HG02943 (cell line): ENCODE measurements around the gene FKBP1A.

ENCODE experiments used
- ATAC-seq: cut with Tn5 transposase; IDR thresholded peaks from one replicate; pipeline ENCODE4 v1.9.1; 2021; ENCODE audit warnings: mild to moderate bottlenecking, low read depth, moderate library complexity; ENCODE audit not compliant: unreplicated experiment

Gene FKBP1A

GRCh38 chr20:1392693-1393506 is at the start of gene FKBP1A:
FKBP1A (minus strand) TSS chr20:1393054; CDS start chr20:1392998, 56 bp downstream.
- ATAC-seq, result peak; percentile 73

DNA sequence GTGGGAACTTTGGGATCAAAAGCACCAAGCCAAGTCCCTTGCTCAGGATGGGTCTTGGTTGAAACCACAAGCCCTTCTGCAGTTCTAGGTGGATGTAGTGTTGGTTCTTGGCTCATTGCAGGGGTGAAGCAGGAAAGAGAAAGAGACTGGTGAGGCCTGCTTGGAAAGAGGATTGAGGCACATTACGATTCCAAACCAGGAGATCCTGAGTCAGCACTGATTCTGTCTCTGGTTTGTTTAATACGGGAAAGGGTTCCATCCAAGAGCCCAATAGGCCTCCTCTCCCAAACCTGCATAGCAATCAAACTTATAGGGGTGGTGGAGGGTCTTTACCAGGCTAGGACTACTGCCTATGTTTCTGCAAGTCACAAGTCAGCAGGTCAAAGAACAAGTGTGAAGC is 49.5 kb upstream of the FKBP1A start:
- ATAC-seq, result no peak

DNA sequence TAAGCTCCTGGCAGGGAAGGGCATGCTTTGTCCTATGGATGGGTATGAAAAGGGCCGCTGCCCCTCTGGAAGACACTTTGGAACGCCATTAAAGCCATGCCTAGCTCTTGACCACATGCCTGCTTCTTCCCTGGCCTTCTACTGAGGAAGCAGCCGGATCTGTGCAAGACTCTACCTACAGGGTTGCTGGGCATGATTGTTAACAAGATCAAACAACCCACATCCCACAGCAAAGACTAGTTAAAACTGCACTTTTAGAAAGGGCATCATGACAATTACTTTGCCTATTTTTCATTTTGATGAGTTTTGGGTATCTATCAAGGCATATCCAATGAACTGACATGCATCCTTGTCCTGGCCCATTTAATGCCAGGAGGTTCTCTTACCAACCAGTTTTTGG is 48.3 kb upstream of the FKBP1A start:
- no peak for ATAC-seq

DNA sequence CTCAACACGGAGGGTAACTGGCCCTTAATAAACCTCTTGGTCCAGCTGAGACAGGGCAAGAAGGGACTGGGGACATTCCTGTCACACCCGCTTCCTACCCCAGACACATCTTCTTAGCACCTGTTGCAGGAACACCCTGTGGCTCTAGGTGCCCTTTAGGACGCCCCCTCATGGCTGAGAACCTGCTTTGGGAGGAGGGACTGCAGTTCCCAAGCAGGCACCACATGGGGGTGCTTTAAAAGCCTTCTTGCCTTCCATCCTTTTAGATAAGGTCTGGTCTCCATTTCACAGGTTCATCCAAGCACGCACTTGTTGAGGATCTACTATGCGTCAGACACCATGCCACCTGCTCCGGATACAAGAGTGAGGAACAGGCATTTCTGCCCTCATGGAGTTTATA is 47.2 kb upstream of the FKBP1A start:
- ATAC-seq, result no peak

DNA sequence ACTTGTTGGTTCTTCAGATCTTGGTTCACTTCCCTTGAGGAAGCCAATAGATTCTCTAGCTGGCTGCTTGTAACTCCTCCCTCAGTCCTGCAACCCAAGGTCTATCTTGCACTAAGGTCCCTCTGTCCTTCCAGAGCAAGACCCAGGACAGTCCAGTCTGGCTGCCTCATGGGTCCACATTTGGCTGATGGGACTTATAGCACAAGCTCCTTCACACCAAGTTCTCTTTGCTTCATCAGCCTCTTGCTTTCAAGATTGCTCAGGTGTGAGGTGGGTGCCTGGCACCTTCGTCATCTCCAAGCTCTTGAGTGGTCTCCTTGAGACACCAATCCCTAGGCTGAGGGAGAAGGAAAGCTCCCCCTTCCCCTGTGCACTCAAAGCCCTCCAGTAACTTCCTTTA is 45.5 kb upstream of the FKBP1A start:
- no peak for ATAC-seq

GRCh38 chr20:1437235-1437904 is 44.5 kb upstream of the FKBP1A start:
- ATAC-seq, result no peak

DNA sequence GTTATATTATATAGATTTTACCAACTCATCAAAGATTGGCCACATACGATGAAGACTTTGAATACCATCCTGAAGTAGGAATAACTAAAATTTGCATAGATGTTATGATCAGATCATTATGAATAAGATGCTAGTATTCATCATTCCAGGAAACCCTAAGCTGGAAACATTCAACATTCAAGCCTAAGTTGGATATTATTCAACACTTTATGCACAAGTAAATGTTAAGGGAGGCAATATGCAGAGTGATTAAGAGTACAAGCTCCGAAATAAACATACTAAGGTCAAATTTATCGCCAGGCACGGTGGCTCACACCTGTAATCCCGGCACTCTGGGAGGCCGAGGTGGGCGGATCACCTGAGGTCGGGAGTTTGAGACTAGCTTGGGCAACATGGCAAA is 43.4 kb upstream of the FKBP1A start:
- ATAC-seq, result no peak

DNA sequence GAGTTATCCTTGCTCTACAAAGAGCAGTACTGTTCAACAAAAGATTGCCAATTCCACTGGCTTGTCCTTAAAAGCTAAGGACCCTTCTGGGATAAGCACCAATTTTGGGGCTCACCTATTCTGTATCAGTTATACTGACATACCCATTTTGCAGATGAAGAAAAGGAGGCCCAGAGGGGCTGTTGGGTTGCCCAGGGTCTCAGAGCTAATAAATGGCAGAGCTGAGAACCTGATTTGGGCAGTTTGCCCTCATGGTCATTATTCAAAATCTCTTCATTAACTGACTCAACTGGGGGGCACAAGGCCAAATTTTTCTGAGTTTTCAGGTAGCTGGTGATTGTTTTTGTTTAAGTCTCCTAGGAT is 42.5 kb upstream of the FKBP1A start:
- ATAC-seq, result no peak

DNA sequence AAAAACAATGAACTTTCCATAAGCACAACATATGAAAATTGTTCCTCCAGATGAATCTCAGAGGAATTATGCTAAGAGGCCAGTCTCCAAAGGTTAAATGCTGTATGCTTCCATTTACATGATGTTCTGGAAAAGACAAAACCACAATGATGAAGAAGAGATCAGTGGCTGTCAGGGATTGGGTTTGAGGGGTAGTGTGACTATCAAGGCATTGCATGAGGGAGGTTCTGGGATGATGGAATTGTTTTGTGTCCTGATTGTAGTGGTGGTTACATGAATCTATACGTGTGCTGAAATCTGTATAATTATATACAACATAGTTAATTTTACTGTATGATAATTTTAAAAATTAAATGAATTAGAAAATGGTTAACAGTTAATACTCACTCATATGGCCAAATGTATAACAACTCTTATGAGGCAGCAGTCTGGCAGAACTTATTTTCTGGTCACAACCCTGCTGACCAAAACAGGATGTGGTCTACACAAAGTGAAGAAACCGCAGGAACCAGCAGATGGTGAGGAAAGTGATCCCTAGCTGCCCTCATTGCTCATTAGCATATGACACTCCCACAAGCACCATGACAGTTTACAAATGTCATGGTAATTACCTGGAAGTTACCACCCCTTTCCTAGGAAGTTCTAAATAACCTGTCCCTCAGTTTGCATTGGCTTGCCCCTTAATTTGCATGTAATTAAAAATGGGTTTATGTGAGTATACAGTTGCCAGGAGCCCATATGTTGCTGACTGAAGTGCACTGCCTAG is 41.9 kb upstream of the FKBP1A start:
- ATAC-seq, result peak; percentile 91

DNA sequence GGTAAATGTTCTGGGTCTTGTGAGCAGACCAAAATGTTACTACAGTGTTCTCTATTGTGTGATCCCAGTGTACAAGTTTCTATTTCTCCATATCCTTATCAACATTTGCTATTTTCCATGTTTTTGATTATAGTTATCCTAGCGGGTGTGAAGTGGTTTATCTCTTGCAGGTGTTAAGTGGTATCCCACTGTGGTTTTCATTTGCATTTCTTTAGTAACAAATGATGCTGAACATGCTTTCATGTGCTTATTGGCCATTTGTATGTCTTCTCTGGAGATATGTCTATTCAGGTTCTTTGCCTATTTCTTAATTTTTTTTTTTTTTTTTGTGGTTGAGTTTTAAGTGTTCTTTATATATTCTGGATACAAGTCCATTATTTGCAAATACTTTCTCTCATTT is 38.3 kb upstream of the FKBP1A start:
- ATAC-seq, result no peak

DNA sequence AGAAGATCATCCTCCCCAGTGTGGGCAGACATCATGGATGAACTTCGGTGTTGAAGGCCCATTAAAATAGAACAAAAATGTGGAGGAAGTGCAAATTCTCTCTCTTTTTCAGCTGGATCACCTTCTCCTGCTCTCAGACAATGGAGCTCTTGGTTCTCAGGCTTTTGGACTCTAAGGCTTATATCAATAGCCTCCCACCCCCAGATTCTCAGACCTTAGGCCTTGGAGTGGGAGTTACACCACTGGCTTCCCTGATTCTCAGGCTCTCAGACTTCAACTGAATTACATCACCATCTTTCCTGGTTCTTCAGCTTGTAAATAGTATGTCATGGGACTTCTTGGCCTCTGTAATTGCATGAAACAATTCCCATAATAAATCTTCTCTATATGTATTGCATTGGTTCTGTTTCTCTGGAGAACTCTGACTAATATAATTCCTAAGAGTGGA is 37.2 kb upstream of the FKBP1A start:
- no peak for ATAC-seq

DNA sequence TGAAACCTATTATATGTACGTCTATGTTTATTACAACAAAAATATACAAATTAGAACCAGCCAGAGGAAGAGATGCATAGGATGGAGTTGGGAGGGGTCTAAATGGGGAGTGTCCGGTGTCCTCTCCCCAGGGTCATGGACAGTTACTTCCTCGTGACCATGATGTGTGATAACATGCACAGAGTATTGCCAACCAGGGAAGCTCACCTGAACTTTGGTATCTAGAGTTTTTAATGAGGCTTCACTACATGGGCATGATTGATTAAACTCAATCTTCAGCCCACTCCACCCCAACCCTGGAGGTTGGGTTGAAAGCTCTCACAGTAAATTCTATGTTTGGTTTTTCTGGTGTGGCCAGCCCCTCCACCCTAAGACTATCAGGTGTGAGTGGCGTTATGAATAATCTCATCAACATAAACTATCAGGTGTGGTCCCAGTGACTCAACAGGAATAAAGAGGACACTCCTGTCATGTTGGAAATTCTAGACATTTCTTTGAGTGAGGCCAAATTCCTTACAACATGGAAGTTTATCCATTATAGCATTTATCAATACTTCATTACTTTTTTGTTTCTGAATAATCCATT is 36.4 kb upstream of the FKBP1A start:
- ATAC-seq, result no peak

- ATAC-seq, result no peak
Observed at GRCh38 chr20:1427457-1428054, 34.7 kb upstream of the FKBP1A start.

- no peak for ATAC-seq
Observed at GRCh38 chr20:1426231-1426849, 33.5 kb upstream of the FKBP1A start.

- ATAC-seq, result no peak
Observed at GRCh38 chr20:1424336-1424735, 31.5 kb upstream of the FKBP1A start.

GRCh38 chr20:1423625-1424106 is 30.8 kb upstream of the FKBP1A start:
- no peak for ATAC-seq

GRCh38 chr20:1423206-1423605 is 30.4 kb upstream of the FKBP1A start:
- no peak for ATAC-seq

GRCh38 chr20:1422753-1423152 is 29.9 kb upstream of the FKBP1A start:
- no peak for ATAC-seq

DNA sequence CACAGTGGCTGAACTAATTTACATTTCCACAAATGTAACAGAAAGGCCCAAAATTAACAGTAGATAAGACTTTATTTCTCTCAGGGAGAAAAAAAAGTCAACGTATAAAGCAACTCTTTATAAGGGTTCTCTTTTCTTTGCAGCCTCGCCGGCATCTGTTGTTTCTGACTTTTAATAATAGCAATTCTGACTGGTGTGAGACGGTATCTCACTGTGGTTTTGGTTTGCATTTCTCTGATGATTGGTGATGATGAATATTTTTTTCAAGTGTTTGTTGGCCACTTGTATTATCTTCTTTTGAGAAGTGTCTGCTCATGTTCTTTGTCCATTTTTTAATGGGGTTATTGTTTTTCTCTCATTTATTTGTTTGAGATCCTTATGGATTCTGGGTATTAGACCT is 27.2 kb upstream of the FKBP1A start:
- no peak for ATAC-seq

GRCh38 chr20:1418350-1418749 is 25.5 kb upstream of the FKBP1A start:
- no peak for ATAC-seq
